ENCODE results near the gene ANO2.

ANO2 gene

DNA sequence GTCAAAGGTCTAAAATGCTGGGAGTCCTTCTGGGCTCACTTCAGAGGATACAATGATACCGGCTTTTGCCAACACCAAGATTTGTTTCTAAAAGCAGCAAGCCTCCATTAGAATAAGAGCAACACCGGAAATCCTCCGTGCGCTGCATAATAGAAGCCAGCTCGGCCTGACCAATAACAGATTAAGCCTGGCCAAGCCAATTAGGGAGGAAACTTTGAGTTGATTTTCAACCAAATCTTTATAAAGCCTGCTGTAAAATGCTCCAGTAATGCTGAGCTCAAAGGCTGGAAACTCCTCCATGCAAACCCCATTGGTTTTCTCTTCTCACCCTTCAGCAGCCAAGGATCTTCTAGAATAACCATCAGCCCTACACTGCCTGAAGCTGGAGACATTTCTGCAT, 363.0 kb downstream of the ANO2 start:
- DNase-seq (ENCODE audit: low read depth in 2 of 2), result no peak

DNA sequence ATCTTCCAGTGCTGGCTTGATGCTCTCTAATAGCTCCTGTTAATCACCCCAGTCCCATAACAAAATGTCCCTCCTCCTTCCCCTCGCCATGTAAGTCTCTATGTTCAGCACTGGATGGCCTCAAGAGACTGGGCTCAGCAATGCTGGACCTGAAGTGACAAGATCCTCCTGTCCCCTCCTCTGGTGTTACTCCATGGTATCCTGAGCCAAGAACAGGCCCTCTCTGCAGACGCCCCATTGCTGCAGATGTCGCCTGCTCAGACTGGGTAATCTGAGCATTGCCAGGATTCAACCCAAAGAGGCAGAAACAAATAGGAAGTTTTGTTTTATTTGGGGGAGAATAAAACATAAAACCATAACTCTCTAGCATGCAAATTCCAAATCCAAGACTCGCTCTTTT, 363.4 kb downstream of the ANO2 start:
- no peak for DNase-seq (ENCODE audit: low read depth in 2 of 2)

DNA sequence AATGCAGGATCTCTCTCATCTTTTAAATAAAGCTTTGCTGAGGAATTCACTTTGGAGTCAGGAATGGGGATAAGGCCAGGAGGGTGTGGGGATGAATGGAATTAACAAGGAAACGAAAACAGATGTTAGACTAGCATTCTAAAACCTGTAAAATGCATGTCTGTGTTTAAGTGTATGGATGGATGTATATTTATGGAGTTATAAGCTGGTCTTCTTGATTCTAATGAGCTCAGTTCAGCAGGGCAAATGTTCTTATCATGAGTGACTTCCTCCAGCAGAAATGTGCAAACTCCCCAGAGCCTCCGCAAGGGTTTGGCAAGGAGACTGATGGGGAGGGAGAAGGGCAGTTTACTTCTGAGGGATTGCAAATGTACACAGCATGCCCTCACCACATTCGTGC, 364.0 kb downstream of the ANO2 start:
- DNase-seq (ENCODE audit: low read depth in 2 of 2), result no peak

DNA sequence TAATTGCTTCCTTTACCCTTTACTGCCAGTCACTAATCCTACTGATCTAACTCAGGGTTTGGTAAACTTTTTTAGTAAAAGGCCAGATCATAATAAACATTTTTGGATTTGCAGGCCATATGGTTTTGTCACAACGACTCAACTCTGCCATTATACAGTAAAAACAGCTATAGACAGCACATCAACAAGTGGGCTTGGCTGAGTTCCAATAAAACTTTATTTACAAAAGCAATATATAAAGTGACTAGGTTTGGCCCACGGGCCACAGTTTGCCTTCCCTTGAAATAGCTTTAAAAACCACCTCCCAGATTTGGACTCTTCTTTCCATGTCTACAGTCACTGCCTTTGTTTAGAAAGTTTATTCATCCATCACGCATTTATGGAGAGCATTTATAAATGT, 366.3 kb downstream of the ANO2 start:
- DNase-seq (ENCODE audit: low read depth in 2 of 2), result no peak

DNA sequence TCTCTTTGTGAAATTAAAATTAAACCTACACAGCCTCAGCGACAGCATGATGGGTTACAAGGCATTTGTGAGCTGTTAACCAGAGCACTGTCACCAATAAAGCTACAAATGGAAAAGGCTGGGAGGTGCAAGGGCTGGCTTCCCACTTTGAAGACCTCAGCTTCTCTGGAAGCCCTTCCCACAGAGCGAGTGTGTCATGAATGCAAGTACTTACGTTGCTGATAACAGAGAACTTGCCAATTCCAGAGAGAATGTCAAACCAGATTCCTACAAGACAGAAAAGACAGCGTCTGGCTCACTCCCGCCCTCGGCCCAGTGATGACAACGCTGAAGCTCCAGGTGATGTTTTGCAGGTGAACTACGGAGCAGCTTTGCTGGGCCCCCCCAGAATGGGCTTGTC, 367.3 kb downstream of the ANO2 start:
- DNase-seq (ENCODE audit: low read depth in 2 of 2), result no peak

DNA sequence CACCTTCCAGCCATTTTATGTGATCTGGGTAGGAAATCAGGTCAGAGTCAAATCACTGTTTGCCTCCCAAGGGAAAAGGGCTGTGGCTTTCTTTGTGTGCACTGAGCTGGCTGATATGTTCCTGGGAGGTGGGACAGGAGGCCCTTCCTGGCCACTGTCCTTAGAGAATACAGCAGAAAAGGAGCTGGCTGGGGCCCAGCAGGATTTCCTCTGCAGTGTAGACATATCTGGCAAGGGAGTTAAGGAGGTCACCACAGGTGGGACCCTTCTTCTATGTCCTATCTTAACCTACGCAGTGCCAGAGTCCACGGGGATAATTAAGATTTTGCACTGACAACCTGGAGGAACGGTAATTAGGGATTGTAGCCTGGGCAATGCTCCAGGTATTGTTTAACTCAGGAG, 367.8 kb downstream of the ANO2 start:
- DNase-seq (ENCODE audit: low read depth in 2 of 2), result no peak

DNA sequence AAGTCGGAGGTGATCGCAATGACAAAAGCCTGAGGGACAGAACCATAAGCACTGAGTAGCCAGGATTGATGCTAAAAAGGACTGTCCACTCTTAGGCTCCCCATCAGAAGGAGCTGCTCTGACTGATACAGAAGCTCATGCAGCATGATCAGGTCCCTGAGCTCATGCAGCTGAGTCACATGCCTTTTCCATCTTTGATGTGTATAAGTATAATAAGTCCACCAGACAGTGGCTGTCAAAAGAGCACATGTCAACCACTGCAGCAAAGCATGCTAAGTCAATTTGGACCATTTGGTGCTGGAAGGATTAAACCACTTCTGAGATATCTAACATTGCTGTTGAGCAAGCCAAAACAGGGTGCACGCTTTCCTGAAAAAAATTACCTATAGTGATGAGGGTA, 369.1 kb downstream of the ANO2 start:
- DNase-seq (ENCODE audit: low read depth in 2 of 2), result no peak

DNA sequence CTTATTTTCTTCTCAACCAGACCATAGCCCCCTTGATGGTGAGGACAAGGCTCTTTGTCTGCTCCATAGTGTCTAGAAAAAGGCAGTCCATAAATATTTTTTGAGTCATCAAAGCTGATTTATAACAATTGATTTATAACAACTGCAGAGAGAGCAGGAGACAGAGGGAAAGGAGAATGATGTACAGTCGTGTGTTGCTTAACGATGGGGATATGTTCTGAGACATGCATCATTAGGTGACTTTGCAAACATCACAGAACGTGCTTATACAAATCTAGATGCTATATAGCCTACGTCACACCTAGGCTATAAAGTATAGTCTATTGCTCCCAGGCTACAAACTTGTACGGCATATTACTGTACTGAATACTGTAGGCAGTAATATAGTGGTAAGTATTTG, 369.8 kb downstream of the ANO2 start:
- no peak for DNase-seq (ENCODE audit: low read depth in 2 of 2)

DNA sequence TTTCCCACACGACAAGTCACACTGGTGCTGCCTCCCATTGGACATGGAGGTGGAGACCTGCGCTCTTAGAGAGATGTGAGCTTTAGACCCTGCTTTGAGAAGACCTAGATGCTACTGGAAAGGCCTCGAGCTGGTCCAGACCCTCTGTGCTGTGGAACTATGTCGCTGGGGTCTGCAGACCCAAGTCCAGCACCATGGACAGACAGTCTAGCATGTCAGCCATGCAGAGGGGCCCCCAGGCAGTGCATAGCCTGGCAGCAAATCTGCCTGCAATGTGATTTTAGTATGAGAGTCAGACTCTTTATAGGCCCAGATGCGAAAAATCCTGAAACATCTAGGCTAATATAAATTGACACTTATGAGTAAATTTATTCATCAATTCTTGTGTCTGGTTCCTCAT, 371.7 kb downstream of the ANO2 start:
- no peak for DNase-seq (ENCODE audit: low read depth in 2 of 2)

DNA sequence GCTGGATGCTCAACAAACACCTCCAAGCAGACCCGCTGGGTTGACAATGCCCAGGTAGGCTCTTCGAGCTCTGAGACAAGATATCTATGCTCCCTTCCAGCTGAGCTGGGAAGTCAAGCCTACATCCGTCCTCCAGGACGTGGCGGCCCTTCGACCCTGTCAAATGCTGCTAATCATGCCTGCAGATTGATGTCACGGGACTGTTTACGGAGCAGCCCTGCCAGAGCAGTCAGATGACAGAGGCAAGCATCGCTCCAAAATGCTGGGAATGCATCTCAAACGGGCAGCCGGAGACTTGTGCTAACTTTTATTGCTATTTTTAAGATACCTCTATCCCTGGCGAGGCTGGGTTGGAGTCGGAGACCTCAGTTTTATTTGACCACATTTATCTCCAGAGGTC, 373.9 kb downstream of the ANO2 start:
- no peak for DNase-seq (ENCODE audit: low read depth in 2 of 2)

DNA sequence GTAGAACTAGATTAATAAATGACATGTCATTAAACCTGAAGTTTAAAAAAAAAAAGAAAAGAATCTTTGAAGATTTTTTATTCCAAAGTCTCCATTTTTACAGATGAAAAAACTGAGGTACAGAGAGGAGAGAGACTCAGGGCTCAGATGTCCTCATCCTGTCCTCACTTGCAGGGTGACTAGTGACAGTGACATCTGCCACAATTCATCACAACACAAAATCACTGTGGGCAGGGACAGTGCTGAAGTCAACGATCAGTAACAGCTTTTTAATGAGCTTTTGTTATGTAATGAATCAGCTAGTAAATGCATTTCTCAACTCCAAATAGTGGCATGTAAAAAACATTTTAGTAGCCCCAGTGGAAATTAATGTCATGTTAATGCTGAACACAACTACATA, 374.6 kb downstream of the ANO2 start:
- no peak for DNase-seq (ENCODE audit: low read depth in 2 of 2)

DNA sequence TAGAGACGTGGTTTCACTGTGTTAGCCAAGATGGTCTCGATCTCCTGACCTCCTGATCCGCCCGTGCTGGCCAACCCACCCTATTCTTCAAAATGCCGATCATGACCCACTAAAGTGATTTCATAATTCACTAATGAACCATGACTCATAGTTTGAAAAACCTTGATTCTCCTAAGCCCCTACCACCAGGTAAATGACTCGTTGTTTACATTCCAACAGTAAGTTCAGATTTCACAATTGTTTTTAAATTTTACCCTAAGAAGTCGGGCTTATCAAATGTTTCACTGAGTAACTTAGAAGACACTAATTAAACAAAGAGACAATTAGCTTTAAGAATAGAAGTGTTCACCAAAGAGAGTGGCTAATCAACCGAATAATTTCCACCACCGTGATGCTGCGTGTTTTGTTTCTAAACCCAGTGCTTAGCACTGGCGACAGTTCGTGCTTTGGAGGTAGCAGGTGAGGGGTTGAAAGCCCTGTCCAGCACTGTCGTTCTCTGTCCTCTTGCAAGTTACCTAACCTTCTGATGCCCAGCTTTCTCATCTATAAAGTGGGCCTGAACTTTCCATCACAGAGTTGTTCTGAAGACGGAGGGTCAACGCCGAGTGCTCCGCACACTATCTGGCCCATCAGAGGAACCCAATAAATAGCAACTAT, 376.6 kb downstream of the ANO2 start:
- DNase-seq (ENCODE audit: low read depth in 2 of 2), result no peak

DNA sequence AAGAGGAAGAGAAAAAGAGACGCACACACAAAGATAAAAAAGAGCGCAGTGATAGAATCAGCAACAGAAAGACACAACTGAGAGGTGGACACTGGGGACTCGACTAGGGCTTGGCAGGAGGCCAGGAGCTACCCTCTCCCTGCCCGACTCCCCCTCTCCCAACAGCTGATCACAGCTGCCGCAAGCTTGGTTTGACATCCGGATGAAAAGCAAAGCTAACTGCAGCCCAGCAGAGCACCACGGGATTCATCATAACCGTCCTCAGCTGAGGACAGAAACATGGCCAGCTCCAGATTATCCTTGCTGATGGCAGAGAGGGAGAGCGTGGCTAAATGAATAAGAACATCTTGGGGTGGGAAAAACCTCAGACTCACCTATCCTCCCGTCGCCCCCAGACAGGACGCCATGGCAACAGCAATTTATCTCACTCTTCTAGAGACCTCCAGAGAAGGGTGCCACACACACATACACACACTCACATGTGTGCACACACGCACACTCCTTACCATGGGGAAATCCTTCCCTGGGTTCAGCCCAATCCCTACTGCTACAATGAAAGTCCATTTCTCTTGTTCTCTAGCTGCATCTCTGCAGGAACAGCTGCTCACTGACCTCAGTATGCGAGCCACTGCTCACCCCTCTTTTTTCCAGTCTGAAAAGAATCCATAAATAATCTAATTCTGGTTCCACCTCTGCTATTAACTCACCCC, 377.9 kb downstream of the ANO2 start:
- DNase-seq (ENCODE audit: low read depth in 2 of 2), result no peak

DNA sequence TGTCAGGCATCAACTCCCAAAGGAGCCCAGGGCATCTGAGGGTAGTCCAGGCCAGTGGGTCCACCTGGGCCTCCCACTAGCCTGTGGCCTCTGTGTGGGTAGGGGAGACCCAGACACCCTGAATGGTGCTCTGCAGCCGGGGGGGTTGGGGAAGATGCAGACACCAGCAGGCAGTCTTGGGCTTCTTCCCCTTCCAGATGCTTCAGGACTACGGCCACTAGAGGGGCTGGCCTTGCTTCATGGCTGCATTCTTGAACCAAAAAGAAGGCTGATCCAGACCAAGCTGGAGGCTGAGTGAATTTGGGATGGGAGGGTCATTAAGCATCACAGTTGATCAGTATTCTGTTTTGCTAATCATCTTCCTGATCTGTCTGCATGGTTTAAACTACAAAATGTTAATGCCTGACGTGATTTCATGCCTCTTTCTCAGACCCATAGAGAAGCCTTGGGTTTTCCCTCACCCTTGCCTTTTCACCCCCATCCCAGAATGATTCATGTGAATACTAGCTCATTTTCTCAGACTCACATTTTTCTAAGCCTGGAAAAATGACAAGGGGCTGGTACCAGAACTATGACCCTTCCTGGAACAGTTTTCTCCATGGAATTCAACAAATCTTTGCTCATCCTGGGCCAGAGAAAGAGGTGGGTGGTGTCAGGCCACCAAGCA, 379.0 kb downstream of the ANO2 start:
- no peak for DNase-seq (ENCODE audit: low read depth in 2 of 2)

DNA sequence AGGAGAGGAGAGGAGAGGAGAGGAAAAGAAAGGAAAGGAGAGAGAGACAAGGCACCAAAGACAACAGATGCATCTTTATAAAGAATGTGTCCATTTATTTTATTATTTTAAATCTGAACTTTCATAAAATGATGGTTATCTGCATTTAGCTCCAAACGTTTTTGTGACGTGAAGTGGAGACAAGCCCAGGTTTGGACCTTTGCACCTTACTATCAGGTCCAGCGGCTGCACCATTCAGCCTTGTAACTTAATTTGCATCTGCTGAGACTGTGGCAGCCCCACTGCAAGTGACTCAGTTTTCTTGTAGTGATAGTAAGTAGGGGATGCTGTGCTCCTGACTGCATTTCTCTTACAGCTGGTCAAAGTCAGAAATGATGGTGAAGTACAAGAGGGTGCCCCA, 382.5 kb downstream of the ANO2 start:
- no peak for DNase-seq (ENCODE audit: low read depth in 2 of 2)

DNA sequence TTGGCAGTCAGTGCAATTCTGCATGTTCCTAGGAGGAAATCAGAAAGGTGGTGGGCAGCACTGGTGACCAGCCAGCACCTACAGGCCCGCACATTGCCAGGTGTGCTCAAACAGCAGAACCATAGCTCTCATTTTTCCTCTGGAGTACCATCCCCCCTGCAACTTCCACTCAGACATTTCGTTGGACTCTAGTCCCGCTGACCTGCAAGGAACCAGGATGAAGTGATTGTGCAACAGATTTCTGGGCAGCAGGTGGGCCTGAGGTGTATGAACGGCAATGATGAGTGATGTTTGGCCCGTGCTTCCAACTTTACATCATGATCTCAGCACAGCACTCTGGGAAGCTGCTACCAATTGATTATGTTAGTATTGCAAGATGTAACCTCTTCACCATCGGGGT, 383.2 kb downstream of the ANO2 start:
- no peak for DNase-seq (ENCODE audit: low read depth in 2 of 2)

DNA sequence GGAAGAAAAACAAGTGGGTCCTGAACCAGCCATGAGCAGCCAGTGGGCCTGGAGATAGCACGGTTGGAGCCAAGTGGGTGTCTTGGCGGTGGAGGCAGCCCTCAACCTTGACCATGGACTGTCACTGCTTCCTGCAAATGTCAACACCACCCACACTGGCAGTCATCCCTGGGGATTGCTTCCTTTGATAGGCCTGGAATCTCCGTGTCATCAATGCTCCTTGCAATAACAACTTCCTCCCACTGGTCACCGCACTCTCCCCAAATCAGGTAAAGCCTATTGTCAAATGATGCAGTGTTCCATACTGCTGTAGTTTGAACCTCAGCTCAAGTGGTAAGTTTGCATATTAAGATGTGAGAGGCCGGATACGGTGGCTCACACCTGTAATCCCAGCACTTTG, 384.0 kb downstream of the ANO2 start:
- no peak for DNase-seq (ENCODE audit: low read depth in 2 of 2)

DNA sequence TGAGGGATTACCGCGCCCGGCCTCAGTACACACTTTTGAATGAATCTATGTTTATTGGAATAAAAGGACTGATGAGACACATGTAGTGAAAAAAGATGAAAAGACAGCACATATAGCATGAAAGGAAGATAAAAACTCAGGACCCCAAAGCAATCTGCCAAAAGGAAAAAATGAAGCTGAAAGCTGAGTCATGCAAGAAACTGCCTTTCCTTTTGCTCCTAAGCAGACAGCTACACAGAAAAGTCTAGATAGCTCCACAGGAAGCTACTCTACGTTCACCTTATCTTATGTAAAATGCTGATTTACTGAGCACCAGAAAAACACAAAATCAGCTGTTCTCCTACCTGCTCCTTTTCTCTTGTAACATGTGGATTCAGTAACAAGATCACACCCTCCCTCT, 384.8 kb downstream of the ANO2 start:
- no peak for DNase-seq (ENCODE audit: low read depth in 2 of 2)

DNA sequence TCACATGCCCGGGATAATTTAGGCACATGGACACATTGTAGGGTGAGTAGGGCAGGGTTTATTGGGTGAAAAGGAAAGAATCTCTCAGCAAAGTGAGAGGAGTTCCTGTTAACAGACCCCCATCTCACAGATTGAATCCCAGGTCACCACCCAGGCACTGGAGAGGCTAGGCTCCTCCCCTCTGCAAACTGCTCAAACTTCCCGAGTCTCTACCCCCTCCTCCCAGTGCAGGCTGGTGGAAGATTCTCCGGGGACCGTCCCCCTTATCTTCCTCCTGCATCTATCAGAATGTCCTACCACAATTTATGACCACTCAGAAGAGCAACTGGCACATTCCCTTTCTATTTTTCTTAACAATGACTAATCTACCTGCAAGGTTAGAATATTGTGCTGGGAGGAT, 387.2 kb downstream of the ANO2 start:
- DNase-seq (ENCODE audit: low read depth in 2 of 2), result no peak

DNA sequence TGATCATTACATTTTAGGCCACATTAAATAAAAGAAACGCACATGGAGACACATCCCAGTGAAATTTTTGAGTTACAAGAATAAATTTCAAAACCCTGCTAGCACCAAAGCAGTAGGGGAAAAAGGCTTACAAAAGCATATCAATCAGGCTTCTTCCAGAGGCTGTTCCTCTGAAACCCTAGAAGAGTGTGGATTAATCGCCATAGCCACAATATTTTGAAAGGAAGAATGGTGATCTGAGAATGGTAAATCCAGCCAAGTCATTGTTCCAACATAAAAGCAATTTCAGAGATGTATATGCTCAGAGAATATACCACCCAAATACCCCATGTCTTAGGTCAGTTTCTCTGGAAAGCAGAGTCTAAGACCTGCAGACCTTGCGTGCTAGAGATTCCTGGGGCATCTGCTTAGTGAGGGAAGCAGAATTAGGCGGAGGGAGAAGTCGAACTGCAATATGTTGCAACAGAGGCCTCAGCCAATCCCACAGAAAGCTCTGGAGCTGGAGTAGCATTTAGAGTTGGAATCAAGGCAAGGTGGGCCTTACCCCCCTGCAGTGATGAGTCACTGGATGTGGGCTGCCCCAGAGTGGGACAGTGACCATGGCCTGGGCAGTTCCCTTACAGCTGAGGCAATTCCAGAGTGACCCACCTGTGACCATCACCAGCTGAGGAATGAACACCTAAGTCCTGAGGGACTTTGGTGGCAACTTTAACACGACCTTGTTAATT, 387.9 kb downstream of the ANO2 start:
- no peak for DNase-seq (ENCODE audit: low read depth in 2 of 2)

DNA sequence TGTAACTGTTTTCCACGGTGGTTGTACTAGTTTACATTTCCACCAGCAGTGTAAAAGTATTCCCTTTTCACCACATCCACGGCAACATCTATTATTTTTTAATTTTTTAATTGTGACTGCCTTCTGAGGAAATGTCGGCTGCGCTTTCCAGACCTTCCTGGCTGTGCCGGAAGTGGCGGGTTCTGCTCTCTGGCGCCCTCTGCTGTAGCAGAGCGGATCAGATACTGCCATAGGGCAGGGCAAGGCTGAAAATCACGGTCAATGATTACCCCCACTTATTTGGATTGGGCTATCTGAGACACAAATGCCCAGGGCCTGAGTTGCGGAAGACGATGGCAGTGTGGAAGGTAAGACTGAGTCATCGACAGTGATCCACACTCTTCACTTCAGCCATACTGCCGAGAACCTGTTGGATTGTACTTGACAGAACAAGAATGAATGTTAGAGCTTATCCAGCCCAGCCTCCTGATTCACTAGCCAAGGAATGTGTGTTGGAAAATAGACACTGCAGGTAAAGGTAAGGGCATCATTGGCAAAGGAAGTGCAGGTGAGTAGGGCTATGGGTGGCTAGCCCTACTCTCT, 388.9 kb downstream of the ANO2 start:
- peak in 1 of 2 experiments; percentile 6 for DNase-seq (ENCODE audit: low read depth in 2 of 2)

DNA sequence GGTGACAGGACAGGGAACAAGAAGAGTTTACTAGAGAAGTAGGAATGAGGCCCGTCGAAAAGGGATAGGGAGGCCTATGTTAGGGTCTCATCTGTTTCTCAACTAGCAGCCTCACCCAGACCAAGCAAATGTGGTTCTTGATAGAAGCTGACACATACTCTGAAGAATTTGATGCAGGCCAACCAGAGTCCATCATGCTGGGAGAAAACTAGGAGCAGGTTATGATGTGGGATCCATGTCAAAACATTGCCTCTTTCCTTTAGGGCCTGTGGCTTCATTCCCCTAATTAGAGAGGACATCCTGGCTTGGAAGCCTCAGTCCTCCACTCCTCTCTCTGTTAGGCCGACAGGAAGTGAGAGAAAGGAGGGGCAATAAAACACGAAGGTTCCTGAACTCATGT, 390.3 kb downstream of the ANO2 start:
- DNase-seq (ENCODE audit: low read depth in 2 of 2), result no peak

Measured in stimulated activated CD4-positive, alpha-beta T cell treated with anti-CD3 and anti-CD28 coated beads, Interleukin-12 subunit alpha, Interleukin-12 subunit beta, amount 100 ng/mL, for 24 hours (primary cell).